NCI-H1092 (cell line): ENCODE data around the gene FOXP4.

Experiments
- DNase-seq: peaks from one replicate; lab custom pipeline; 2025; lab: John Stamatoyannopoulos, UW

FOXP4 gene

DNA sequence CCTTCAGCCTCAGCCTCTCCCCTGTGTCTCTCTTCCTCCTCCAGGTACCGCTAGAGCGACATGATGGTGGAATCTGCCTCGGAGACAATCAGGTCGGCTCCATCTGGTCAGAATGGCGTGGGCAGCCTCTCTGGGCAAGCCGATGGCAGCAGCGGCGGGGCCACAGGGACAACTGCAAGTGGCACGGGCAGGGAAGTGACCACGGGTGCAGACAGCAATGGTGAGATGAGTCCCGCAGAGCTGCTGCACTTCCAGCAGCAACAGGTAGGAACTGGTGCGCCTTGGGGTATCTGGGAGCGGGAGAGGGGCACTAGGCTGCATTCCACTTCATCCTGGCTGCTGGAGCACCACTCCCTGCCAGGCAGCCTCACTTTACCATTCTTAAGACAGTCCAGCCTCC lies 19.5 kb downstream of the FOXP4 start:
- no peak for DNase-seq

DNA sequence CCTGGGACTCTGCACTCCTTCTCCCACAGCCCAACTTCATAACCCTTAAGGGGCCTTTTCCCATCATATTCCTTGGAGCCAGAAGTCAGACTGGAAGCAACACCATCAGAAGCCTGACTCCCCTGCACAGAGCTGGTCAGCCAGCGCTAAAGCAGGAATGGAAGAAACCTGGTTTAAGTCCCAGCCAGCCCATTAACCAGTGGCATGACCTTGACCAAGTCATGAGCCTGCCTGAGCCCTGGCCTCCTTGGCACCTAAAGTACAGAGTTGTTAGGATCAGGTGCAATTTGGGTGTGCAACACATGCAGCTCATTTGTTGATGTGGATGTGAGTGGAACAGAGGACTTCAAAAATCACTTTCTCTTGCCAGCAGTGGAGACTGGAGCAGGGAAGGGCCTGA lies 20.8 kb downstream of the FOXP4 start:
- no peak for DNase-seq

DNA sequence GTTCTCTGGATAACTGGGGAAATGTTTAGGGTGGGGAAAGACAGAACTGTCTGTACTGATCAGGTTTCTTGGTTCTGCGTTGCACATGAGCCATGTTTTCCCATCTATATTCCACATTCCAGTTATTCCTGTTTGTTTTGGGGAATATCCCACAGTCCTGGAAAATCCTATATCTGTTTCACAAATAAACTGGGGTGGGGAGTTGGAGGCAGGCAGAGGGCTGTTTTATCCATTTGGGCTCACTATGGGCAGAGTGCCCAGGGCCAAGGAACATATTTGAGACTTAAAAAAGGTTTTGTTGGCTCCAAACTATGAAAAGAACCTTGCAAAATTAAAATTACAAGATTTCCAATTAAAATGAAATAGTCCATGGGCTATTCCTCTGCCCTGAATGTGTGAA lies 21.5 kb downstream of the FOXP4 start:
- DNase-seq, result no peak

DNA sequence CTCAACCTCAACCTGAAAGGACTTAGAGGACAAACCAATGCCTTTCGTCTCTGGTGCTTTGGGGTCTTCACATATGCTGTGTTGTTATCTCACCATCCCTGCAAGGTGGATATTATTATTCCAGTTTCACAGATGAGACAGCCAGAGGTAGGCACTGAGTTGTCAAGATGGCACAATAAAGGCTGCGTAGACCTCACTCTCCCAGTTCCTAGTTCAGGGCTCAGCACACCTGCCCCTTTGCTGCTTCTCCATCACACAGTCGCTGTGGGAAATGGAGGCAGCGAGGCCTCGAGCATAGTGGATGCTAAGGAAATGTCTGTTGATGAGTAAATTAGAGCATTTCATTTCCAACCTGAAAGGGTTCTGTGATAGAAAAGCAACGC lies 22.0 kb downstream of the FOXP4 start:
- no peak for DNase-seq

DNA sequence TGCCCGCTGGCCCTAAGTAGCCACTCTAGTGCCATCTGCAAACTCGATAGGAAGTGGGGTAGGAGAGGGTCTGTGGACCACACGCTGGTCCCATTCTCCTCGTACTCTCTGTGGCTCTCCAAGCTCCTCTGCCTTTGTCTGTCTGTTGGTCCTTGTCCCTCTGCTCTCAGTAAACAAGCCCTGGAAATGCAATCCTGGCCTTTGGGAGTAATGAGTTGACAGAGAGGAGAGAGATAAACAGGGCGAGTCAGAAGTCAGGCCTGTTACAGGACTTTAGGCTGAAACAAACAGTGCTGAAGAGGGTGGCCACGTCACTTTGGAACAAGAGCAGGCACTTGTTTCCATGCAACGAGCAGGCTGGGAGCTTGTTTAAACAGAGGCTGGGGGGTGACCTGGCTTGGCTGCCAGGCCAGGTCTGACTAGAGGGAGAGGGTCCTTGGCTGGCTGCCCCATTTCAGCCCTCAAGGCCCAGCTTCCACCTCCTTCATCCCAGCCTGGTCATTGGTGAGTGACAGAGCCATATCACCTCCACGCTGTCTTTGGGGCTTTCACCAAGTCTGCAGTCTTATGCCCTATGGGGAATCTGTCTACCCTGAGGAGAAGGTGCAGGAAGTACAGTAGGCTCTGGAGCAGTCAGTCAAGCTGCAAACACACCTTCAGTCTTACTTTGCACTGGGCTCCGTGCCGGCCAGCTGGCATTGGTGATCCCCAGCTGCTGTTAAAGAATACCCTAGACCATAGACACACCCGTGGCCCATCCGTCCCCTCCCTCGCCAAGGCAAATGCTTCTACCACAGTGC lies 22.6 kb downstream of the FOXP4 start:
- DNase-seq, result peak; percentile 78

DNA sequence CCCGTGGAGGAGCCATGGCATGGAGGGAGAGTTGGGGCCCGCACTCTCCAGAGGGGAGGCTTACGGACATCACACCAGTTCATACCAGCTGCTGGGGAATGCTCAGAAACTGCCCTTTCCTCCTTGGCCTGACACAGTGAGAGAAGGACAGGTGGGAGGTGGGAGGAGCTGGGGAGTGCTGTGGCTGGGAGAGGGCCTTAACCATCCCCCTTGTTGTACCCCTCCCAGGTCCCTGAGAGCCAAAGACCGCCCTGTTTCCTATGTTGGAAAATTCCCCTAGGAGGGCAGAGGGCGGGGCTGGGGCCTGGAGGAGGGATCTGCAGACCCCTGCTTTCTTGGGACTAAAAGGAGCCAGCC lies 24.1 kb downstream of the FOXP4 start:
- no peak for DNase-seq

DNA sequence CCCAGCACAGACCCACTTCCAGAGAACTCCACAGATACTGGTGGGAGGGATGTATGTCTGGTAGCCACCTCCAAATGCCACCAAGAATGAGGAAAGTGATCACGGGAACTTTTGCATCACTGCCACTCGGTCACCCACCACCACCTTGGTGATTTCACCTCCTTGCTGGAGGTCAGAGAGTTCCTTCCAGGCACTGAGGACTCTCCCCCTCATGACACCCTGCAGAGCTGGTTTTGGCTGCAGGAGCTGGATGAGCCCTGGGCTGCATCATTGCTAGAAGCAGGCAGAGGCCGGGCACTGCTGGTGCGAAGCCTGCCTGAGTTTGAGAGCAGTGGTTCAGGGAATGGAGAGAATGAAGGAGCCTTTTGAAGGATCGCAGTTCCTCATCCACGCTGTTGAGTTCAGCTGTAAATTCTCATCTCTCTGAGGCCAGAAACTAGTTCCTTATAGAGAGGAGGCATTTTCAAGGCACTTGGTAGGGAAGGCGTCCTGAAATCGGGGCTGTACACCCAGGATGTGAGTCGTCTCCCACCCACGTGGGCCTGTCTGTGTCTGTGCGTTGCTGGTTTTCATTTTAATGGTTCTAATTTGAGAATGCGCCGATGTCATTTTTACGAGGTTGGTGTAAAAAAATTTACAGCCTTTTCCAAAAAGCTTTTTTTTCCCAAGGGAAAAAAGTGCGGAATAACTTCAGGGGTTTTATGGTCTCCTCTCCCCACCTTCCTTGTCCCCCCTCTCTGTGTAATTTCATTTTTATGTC lies 25.0 kb downstream of the FOXP4 start:
- DNase-seq, result no peak

GRCh38 chr6:41572613-41573012 lies 26.4 kb downstream of the FOXP4 start:
- DNase-seq, result no peak

DNA sequence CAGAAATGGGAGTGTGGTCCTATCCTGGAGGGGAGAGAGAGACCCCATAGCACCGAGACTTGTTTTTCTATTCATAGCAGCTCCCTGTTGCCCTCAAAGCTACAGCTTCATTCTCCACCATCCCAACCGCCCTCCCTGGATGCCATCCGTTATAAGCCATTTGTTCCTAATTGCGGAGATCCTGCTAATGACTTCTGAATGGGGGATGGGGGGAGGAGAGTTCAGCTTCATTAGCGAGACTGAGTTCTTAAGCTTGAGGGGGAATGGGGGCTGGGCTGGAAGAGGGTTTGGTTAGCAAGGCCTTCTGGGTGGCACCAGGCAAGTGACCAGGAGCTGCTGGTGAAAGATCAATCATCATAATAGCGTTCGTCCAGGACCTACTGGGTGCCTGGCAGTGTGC lies 27.1 kb downstream of the FOXP4 start:
- DNase-seq, result no peak

GRCh38 chr6:41573985-41574384 lies 27.8 kb downstream of the FOXP4 start:
- no peak for DNase-seq

DNA sequence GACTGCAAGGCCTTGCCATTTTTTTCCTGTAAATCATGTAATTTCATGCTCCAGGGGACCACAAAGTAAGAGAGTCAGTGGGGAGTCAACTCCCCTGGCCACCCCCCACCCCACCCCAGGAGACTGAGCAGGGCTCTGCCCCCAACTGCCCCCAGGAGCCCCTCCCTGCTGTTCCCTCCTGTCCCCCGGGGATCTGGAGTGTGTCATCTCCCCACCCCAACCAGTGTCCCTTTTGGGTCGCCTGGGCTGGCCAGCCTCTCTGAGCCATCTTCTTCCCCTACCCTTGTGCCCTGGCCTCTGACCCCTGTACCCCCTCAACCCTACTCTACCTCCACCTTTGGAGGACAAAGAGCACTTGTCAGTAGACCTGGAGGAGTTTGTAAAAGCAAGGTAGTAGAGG lies 29.4 kb downstream of the FOXP4 start:
- no peak for DNase-seq

DNA sequence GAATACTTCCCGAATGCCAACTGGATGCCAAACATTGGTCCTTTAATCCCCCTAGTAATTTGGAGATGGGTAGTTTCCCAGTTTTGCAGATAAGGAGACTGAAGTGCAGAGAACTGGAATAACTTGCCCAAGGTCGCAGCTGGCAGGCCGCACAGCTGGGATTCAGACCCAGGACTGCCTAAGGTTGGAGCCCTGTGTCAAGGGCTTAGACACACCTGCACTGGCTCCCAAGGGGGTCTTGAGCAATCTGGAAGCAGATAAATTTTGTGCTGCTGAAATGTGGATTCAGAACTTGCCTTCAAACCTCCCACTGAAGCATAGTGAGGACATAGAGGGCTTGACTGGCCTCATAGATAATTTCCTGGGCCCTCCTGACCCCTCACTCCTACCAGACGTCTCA lies 30.5 kb downstream of the FOXP4 start:
- no peak for DNase-seq

- peak; percentile 36 for DNase-seq
Measured at GRCh38 chr6:41577356-41578216, 31.4 kb downstream of the FOXP4 start.

DNA sequence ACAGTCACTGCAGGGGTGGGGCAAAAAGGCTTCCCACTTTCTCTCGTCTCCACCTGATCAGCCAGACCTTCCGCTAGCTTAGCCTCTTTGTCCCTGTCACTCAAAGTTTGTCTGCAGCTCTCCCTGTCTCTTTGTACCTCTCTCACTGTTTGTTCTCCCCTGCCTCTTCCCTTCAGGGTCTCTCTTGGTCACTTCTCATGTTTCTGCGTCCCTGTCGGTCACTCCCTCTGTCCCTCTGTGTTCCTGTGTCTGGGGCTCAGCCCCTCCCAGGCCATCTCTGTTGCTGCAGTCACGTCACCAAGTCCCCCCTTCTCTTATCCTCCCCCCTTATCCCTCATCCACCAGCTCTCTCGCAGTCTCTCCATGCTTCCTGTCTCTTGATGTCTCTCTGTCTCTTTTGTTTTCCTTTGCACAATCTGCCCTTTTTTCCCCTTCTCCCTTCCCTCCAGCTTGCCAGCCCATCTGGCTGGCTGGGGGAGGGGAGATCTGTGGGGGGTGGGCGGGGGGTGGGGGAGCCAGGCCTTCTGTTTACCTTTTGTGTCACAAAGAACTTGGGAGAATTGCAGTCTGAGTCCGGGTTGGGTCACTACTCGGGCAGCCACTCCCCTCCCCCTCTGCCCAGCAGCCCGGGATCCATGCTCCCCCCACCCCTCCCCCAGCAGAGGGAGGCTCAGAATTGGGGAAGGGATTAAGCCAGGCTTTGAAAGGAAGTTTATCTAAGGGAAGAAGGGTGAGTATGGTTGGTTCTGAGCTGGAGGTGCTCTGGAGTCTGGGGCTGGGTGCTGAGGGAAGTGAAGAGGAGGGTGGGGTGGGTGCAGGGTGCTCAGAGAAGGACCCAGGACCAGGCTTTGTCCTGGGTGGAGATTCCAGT lies 32.3 kb downstream of the FOXP4 start:
- DNase-seq, result no peak

- DNase-seq, result no peak
Measured at GRCh38 chr6:41579088-41579610, 33.0 kb downstream of the FOXP4 start.

DNA sequence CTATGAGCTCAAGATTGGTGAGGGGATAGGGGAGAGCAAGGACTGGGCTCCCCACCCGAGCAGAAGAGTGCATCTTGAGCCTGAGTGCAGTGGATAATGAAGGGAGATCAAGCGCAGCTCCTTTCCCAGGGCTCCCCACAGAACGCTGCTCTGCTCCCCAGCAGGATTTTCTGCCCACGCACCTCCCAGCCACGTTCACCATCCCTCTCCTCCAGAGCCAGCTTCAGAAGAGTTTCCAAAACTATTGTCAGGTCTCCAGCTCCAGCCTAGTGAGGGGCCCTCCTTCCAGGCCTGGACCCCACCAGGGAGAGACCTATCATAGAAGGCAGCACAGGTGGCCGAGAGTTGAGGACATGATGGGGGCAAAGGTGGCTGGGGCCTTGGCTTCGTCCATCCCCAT lies 34.5 kb downstream of the FOXP4 start:
- no peak for DNase-seq

GRCh38 chr6:41581381-41581991 lies 35.3 kb downstream of the FOXP4 start:
- DNase-seq, result no peak

DNA sequence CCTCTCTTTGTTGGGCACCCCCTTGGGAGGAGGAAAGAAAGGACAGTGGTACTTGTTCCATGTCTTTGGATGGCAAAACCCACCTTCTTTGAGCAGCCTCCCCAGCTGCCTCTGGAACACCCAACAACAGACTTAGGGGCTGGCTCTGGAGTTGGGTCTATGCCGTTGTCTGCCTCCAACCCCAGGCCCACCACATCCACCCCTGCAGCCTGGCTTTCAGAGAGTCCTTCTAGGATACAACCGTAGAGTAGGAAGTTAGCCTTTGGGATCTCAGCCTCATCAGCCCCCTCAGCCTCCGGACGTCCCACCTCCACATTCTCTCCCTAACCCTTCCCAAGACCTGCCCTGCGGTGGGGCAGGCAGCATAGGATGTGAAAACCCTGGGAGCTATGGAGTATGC lies 36.4 kb downstream of the FOXP4 start:
- DNase-seq, result no peak

DNA sequence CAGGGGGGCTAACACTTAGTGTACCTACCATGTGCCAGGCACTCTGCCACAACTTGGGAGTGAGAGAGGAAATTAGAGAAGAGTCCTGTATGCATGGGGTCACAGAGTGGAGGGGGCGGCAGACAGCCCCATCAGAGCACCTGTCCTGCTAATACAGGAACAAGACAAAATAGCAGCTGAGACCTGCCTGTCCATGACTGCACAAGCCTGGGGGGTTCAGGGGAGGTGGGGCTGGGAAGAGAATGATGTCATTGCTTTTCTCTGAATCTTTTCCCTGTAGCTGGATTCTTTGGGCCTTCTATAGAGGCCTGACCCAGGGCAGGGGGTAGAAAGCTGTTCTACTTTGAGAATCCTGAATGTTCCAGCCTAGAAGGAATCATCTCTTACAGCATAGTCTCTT lies 37.4 kb downstream of the FOXP4 start:
- no peak for DNase-seq

DNA sequence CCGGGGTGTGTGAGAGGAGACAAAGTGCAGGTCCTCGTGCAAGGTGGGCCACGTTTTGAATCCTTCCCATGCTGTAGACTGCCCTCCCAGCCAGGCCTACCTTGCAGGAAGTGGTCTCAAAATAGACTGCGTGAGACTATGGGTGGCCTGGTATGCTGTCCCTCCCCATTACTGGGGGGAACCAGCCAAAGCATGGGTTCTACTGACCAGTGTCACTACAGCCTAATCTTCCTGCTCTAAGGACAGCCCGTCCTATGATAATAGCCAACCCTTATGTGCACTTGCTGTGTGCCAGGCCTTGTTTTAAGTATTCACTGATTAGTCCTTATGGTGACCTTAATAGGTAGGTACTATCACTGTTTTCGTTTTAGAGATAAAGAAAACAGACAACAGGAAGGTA lies 38.0 kb downstream of the FOXP4 start:
- no peak for DNase-seq

DNA sequence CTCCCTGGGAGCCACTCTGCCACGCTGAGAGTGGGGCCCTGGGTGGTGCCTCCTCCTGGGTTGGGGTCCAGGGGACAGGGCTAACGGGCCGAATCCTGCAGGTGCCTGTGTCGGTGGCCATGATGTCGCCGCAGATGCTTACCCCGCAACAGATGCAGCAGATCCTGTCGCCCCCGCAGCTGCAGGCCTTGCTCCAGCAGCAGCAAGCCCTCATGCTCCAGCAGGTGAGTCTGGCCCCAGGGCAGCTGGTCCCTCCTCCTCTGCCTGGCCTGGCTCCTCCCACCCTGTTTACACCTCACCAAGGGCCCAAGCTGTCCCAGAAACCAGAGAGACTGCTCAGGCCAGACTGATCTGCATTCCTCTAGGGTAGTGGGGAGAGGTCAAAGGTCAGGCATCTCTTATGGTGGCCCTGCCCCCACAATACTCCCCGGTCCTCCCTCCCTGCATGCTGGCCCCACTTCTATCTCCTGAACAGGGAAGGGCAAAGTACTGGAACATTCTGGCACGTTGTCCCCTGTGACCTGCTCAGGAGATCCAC lies 38.6 kb downstream of the FOXP4 start:
- DNase-seq, result no peak
